Medulla oblongata (tissue), 1 donor: Measurements from ENCODE around the gene PARP4.
"Not testable (repeated sequence)": the region's sequence is repeated elsewhere in the genome, so short reads cannot be mapped to it uniquely, and the experiment has no call there.

Source experiments
- DNase-seq: peaks from one replicate; pipeline ENCODE4 v3.0.0-alpha.2; 2015; ENCODE audit errors: extremely low spot score

Gene PARP4

GRCh38 chr13:24452044-24452443, 60.5 kb downstream of the PARP4 start:
- no peak for DNase-seq

GRCh38 chr13:24450530-24450929, 62.0 kb downstream of the PARP4 start:
- DNase-seq, result no peak

DNA sequence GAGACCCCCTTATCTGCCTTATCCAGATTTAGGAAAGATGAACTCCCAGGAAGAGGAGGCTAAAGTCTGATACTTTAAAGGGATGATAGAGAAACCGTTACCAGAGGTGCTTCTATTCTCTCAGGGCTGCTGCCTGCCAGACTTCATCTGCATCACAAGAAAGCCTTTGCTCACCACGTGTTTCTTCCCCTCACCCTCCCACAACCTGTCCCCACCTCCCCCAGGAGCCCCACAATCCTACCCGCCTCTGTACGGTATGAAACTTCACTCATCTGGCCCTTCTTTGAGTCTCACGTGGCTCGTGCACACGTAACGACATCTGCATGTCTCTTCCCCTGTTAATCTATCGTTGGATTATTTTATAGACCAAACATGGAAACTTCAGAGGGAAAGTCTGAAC, 67.7 kb downstream of the PARP4 start:
- not testable (repeated sequence) for DNase-seq

DNA sequence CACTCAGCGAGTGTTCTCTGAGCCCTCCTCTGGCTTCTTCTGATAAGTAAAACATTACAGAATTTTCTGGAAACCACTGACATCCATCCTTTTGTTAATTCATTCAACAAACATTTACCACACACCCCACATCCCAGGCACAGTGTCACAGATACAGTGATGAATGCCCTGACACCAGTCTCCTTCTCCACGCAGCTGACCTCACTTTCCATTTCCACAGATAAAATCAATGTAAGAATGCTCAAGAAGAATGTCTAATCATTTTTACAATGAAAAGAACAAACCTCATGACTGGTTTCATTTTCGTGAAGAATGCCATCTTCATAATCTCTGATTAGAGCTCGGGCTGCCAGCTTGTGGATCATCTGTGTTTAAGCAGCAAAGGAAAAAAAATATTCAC, 69.2 kb downstream of the PARP4 start:
- no peak for DNase-seq

DNA sequence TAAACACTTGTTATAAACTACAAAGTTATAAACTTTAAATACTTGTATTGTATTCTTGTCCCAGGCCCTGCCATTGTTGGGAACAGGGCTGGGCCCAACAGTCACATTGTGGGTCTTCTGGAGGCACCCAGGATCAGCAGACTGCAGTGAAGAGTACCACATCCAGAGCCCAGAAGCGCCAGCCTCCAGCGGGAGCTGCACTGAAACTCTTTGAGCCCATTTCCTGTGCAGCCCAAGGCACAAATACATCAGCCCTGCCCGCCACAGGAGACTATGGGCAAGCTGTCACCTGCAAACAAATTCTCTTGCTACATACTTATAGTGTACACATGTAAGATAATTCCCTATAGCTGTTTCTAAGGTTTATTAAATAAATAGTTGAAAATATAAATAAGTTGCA, 86.5 kb downstream of the PARP4 start:
- not testable (repeated sequence) for DNase-seq

DNA sequence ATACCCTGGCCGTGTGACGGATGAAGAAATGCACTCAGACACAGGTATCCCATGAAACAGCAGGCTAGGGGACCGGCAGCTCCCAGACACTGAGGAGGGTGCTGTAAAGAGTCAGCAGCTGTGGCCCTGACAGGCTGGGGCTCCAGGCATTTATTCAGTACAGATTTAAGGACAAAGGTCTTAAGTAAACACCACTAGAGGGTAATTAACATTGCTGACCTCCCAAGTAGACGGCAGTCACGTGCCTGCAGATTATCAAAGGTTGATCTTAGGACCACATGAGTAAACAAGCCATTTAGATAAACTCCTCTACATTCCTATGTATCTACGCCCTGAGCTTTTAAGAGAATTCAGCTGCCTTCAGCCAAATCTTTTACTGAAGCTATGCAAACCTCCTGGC, 92.9 kb downstream of the PARP4 start:
- DNase-seq, result not testable (repeated sequence)

DNA sequence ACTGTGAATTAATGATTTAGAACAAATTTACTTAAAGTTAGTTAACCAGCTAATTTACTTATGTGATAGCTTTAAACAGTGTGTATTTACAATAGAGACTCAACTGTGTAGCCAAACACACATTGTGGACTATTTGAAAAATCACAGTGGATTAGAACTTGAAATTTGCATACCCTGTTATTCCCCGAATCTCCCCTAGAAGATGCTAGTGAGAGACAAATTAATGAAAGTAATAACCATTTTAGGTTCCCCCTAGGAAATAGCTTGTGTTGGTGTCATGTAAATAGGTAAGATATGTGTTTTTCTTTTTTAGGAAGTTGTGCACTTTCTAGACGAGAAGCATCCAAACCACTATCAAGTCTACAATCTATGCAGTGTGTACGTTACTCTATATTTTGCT, 104.7 kb downstream of the PARP4 start:
- DNase-seq, result no peak

DNA sequence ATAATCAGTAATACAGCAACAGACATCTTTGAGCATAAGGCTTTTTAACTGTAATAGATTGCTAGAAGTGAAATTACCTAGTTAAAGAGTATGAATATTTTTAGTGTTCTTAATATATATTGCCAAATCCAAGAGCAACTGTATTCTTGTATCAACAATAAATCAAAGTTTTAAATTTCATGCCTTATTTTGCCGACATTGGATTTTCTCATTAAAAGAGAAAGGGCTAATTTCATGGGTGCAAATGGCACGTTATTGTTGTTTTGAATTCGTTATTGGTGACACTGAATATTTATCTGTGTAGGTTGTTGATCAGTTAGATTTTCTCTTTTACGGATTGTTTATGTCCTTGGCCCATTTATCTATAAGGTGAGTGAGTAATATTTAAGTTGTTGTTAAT, 106.1 kb downstream of the PARP4 start:
- DNase-seq, result no peak

DNA sequence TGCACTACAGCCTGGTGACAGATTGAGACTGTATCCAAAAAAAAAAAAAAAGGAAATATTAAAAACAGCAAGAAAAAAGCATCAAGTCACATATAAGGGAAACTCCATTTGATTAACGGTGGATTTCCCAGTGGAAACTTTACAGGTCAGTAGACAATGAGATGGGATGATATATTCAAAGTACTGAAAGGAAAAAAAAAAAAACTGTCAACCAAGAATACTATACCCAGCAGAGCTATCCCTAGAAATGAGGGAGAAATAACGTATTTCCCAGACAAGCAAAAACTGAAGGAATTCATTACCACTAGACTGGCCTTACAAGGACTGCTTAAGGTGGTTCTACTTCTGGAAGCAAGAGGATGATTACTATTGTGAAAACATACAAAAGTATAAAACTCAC, 115.8 kb downstream of the PARP4 start:
- DNase-seq, result no peak

DNA sequence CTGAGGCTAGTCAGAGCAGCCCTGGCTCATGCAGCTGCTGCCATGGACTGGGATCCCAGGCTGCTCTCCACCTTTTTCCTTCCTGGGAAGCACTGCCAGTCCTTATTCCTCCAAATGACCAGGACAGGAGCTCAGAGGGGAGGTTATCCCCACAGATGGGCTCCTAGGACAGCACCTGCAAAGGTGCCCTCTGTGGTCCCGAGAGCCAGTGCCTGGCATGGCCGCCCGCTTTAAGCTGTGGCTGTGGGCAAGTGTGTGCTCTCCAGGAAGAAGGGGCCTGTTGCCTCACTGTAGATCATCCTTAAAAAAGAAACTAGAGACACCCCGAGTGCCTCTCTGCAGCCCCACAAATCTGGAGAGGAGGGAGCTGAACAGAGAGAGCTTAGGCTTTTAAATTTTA, 119.6 kb downstream of the PARP4 start:
- no peak for DNase-seq

DNA sequence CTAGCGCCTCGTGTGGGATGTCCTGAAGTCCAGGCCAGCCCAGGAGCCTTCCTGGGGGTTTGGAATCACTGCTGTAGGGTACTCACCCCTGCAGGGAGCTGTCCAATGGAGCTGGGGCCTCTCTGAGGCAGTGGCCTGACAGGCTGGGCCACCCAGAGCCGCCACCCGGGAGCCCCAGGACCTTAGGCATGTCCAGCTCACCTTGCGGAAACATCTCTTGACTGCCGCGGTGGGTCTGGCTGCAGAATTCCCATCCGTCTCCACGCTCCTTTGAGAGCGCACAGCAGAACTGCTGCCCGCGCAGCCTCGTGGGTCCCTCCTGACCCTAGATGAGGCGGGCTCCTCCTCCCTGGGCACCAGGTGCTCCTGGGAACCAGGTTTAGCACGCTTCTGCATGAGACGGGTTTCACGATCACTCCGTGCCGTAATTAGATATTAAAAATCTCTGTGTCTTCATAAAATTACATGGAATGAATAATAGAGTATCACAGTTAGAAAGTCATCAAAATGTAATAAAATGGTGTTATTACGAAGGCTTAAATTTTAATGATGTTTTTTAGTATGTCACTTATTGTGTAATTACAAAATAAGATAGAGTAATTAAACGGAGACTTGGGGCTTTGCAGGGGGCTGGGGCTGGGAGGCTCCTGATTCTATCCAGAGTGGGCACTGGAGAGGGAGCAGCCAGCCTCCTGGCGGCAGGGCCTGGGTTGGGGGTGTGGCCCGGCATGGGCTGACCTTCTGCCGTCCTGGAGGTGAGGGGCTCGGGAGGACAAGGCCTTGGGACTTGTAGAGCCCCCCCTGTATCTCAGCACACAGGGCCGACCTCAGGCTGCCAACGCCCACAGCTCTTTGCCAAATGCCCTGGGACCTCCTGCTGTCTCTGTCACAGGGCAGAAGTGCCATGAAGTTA, 120.6 kb downstream of the PARP4 start:
- not testable (repeated sequence) for DNase-seq

DNA sequence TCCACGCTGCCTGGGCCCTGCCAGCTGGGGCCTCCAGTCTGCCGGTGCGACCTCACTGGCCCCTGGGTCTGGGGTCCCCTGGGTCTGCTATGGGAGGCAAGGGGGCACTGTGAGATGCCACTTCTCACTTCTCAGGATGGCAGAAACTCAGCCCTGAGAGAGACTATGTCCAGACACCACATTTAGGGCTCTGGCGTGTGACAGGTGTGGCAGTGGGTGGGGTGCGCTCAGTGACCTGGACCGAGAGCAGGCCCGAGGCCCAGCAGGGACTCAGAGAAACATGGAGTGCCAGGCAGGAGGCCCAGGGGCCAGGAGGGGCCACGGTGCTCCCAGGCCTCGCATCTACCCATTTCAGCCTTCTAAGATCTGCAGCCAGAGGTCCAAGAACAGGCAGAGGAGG, 121.8 kb downstream of the PARP4 start:
- not testable (repeated sequence) for DNase-seq

- DNase-seq, result no peak
These were observed 123.1 kb downstream of the PARP4 start for GRCh38 chr13:24389506-24389905.

GRCh38 chr13:24388743-24389142, 123.8 kb downstream of the PARP4 start:
- DNase-seq, result not testable (repeated sequence)

- DNase-seq, result no peak
These were observed 125.5 kb downstream of the PARP4 start for GRCh38 chr13:24386816-24387708.

DNA sequence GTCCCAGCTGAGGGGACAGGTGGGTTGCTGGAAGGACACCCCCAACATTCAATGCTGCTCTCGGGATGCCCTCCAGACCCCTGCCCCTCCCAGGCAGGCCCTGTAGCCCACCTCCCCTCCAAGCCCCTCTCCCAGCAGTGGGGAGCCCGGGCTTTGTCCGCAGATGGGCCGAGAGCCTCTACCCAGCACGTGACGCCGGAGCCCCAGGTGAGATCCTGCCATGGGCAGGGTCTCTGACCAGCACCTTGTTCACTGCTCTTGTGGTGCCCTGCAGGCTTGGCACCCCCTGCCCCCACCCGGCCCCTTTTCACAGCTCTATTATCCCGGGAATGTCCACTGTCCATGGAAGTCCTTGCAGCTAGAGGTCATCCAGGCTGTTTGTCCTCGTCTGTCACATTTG, 126.7 kb downstream of the PARP4 start:
- DNase-seq, result no peak

- not testable (repeated sequence) for DNase-seq
These were observed 127.6 kb downstream of the PARP4 start for GRCh38 chr13:24384946-24385345.

DNA sequence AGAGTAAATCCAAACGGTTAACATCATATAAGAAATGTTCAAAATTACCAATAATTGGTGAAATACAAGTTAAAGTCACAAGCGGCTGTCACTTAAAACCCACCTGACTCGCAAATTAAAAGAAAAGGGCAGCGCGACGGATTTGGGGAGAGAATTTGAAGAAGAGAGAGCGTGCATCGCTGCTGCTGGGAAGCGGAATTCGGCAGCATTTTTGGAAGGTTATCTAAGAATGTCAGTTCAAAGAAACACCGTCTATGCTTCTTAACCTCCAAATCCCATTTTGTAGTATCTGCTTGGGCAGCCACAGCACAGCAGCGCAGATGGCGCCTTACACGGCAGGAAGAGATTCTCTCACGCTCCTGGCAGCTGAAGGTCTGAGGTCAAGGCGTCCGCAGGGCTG, 128.5 kb downstream of the PARP4 start:
- not testable (repeated sequence) for DNase-seq

DNA sequence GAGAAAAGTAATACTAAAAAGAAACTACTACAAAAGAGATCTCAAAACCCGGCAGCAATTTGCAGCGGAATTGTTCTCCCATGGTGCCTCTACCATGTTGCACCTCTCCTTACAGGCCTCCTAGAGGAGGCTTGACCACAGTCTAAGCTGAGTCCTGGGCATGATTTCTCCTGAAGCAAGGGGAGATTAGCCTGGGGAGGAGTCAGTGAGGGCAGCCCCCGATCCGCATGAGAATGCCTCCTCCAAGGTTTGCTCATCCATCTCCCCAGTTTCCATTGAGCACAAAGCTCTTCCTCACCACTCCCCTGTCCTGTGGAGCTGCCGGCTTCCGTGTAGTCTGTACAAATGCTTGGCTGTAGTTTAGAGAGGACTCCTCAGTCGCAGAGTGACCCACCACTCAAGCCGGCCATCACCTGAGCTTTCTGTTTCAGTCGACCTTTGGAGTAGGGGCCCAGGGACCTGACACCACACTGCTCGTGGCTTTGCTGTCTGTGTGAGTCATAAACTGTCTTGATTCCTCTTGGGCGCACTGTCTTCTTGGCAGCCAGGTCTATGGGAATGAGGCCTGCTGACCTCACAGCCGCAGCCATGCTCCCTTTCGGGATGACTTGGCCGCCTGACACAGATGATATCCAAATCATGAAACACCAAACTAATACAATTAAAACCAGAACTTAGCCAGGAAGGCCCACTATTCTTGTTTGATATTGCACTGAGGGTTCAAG, 130.9 kb downstream of the PARP4 start:
- DNase-seq, result no peak

- DNase-seq, result not testable (repeated sequence)
These were observed 131.7 kb downstream of the PARP4 start for GRCh38 chr13:24380881-24381280.

DNA sequence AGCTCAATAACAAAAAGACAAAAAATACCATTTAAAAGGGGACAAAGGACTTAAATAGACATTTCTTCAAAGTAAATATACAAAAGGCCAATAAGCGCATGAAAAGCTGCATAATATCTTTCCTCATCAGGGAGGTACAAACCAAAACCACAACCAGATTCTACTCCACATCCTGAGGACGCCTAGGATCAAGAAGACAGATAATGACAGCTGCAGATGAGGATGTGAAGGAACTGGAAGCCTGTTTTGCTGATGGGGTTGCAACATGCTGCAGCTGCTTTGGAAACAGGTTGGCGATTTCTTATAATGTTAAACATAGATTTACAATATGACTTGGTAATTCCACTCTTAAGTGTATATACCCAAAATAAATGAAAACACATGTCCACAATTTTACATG, 132.4 kb downstream of the PARP4 start:
- not testable (repeated sequence) for DNase-seq

DNA sequence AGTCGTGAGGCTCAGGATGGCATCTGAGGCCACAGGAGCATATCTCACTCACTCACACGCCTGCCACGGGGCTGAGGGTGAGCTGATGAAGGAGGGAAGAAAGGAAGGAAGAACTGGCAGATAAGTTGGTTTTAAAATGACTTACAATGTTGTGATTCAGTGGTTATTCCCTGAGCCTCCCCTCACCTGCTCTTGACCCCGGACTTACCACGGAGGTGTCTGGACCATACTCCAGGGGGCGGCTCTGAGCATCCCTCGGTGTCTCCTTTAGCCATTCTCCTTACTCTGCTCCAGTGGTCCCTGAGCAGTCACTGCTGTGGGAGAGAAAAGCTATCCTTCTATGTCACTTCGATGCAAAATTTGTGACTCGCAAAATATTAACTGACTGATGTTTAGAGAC, 141.3 kb downstream of the PARP4 start:
- not testable (repeated sequence) for DNase-seq
